Uterus (tissue), 2 donors: Measurements from ENCODE around the gene LCN9.

ENCODE experiments used
- CTCF ChIP-seq, 4 experiments: fragments of 200-600 bp in 2 of 4; fragments of 450-650 bp in 2 of 4; sonication (generic) in 2 of 4; IDR thresholded peaks; one replicate each; pipeline ENCODE4 v1.5.1; 2016 to 2019; ENCODE audit warnings: antibody characterized with exemption in 4 of 4, mild to moderate bottlenecking in 2 of 4, moderate library complexity in 1 of 4
- POLR2A ChIP-seq, 2 donors: fragments of 450-650 bp; IDR thresholded peaks; one replicate each; pipeline ENCODE4 v1.6.1; 2016; ENCODE audit warnings: antibody characterized with exemption in 2 of 2, mild to moderate bottlenecking in 1 of 2, moderate library complexity in 1 of 2

DNA sequence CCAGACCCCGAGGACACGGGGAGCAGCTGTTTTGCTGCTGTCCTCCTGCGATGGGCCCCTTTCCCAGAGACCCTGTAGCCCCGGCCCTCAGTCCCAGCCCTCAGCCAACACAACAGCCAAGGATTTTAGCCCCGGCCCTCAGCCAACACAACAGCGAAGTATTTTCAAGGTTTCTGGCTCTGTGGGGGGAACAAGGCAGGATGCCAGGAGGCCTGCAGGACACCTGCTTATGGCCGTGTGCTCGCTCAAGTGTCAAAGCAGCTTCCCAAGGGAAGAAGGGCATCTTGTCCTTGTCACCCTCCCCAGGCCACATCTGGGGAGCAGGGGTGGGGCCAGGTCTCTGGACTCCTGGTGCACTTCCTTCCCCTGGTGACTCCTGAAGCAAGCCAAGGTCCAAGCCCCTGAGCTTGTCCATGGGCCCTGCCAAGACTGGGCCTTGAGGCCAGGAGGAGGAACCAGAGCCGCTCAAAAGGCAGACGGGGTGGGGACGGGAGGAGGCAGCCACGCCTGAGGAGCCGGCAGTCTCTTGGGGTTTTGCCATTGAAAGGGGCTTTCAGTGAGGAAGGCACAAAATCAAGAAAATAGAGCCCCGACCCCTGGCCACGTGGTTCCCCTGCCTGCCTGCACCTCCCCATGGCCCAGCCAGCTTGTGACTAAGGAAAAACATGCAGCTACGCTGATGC lies 49.6 kb downstream of the LCN9 start:
- no peak for TF ChIP-seq POLR2A (IDR thresholded peaks at IDR 0.05)
- no peak for TF ChIP-seq CTCF (IDR thresholded peaks at IDR 0.05)
